ENCODE data around the gene ANGPT4. TPM values are rescaled to one million over a fixed set of nuclear protein-coding genes. Genes with fewer than 3 reads are reported as not detected.
"Not testable (repeated sequence)": the region's sequence is repeated elsewhere in the genome, so short reads cannot be mapped to it uniquely, and the experiment has no call there.

The ANGPT4 gene
- total and polyA plus RNA-seq, 10 of the 15 experiments (the other 5 are each of a cell fraction or from before 2014, with no cell fraction given): 0.01 to 0.16 TPM; not detected in 8

- TF ChIP-seq SUPT20H (IDR thresholded peaks at IDR 0.05; ENCODE audit: borderline replicate concordance, control insufficient read depth, low read depth, low read length) (no peak), NR2C2 (IDR thresholded peaks at IDR 0.05; ENCODE audit: borderline replicate concordance, control insufficient read depth, insufficient read length, low read depth) (no peak), MTA2 (IDR thresholded peaks at IDR 0.05; ENCODE audit: low read depth) (no peak)
- no peak overlapping the region for H3K9ac ChIP-seq (ENCODE audit: control insufficient read depth, insufficient read depth, low read length)
- DNase-seq (ENCODE audit: low read depth, low spot score) (no peak), ATAC-seq (no peak), FAIRE-seq (no peak)
- H2AFZ ChIP-seq (ENCODE audit: control insufficient read depth, low read depth, low read length): no peak overlapping the region
- RAD21 ChIA-PET (ENCODE audit: unreplicated experiment): no interaction called here
- H3K27ac ChIP-seq (ENCODE audit: control insufficient read depth, insufficient read depth): no peak overlapping the region
- H3K4me3 ChIP-seq: no peak overlapping the region
- BruUV-seq (replicated peaks): no TSS peak
- no peaks in the 10 kb centered on the region for H4K20me1 ChIP-seq (ENCODE audit: control insufficient read depth, insufficient read depth)
- SMC1A ChIA-PET (ENCODE audit: uncharacterized antibody, unreplicated experiment): interaction anchor here (1.0 kb wide), 1 partner anchor 52 kb away, joined by 3 read pairs; no protein-coding TSS in a partner anchor
- in situ Hi-C loops (cut with MboI) (no loop called here), intact Hi-C loops (cut with micrococcal nuclease; ENCODE audit: unreplicated experiment) (no loop called here)
- H3K4me1 ChIP-seq (ENCODE audit: control insufficient read depth, insufficient read depth, low read length): no peaks in the 10 kb centered on the region
- POLR2A ChIA-PET: no interaction called here
- H3K4me2 ChIP-seq (ENCODE audit: control insufficient read depth, insufficient read depth): no peak overlapping the region
- H3K9me3 ChIP-seq (replicated peaks; ENCODE audit: control insufficient read depth, insufficient read depth, low read length): no peaks in the 10 kb centered on the region; the same call in 2 of the 3 replicates
- H3K79me2 ChIP-seq (ENCODE audit: control insufficient read depth, insufficient read depth, low read length): no peaks in the 10 kb centered on the region
- H3K36me3 ChIP-seq (ENCODE audit: control insufficient read depth in 2 of 2, insufficient read depth in 2 of 2, low read length in 1 of 2): no peaks in the 10 kb centered on the region
- no peaks in the 10 kb centered on the region; a peak in 1 of 4 replicates for H3K27me3 ChIP-seq (replicated peaks in 1 of 2; ENCODE audit: control insufficient read depth in 2 of 2, insufficient read depth in 2 of 2, low read length in 1 of 2)
- WGBS (ENCODE audit: insufficient coverage, insufficient replicate concordance, low lambda C conversion rate, missing lambda C conversion rate): 0% methylated on average over 2 of the region's 2 CpGs
- CTCF ChIA-PET: no interaction called here
Measured at GRCh38 chr20:904039-904545, 12.0 kb downstream of the ANGPT4 start.

GRCh38 chr20:897436-897835 is 18.7 kb downstream of the ANGPT4 start:
- H3K27ac ChIP-seq (ENCODE audit: control insufficient read depth, insufficient read depth); CTCF ChIA-PET; H3K36me3 ChIP-seq (ENCODE audit: control insufficient read depth in 2 of 2, insufficient read depth in 2 of 2, low read length in 1 of 2); H3K4me2 ChIP-seq (ENCODE audit: control insufficient read depth, insufficient read depth); DNase-seq (ENCODE audit: low read depth, low spot score); POLR2A ChIA-PET; ATAC-seq; FAIRE-seq; H4K20me1 ChIP-seq (ENCODE audit: control insufficient read depth, insufficient read depth); RAD21 ChIA-PET (ENCODE audit: unreplicated experiment); H3K27me3 ChIP-seq (replicated peaks in 1 of 2; ENCODE audit: control insufficient read depth in 2 of 2, insufficient read depth in 2 of 2, low read length in 1 of 2); H3K9me3 ChIP-seq (replicated peaks; ENCODE audit: control insufficient read depth, insufficient read depth, low read length); H3K4me1 ChIP-seq (ENCODE audit: control insufficient read depth, insufficient read depth, low read length); H3K9ac ChIP-seq (ENCODE audit: control insufficient read depth, insufficient read depth, low read length); H3K4me3 ChIP-seq; H2AFZ ChIP-seq (ENCODE audit: control insufficient read depth, low read depth, low read length); in situ Hi-C loops (cut with MboI); SMC1A ChIA-PET (ENCODE audit: uncharacterized antibody, unreplicated experiment); H3K79me2 ChIP-seq (ENCODE audit: control insufficient read depth, insufficient read depth, low read length); intact Hi-C loops (cut with micrococcal nuclease; ENCODE audit: unreplicated experiment); BruUV-seq (replicated peaks): not testable (repeated sequence)
- 65% methylated on average over 6 of the region's 6 CpGs for WGBS (ENCODE audit: insufficient coverage, insufficient replicate concordance, low lambda C conversion rate, missing lambda C conversion rate)
